K562 (cell line): ENCODE results near the gene STAT6. TPM values are rescaled to one million over a fixed set of nuclear protein-coding genes. Genes with fewer than 3 reads are reported as not detected.

Experiments
- GATAD2B ChIP-seq: fragments of 450-650 bp; IDR thresholded peaks from 2 replicates; pipeline ENCODE4 v1.6.1; 2017; ENCODE audit warnings: mild to moderate bottlenecking, borderline replicate concordance
- HCFC1 ChIP-seq: IDR thresholded peaks from 2 replicates; pipeline ENCODE4 v1.6.1; 2012; ENCODE audit warnings: low read depth, low read length, improper control_type of control experiment
- HDAC1 ChIP-seq, 2 experiments: fragments of 450-650 bp; IDR thresholded peaks; 2 replicates each; pipeline ENCODE4 v1.6.1; 2016 to 2017; ENCODE audit warnings: inconsistent platforms in 1 of 2, mild to moderate bottlenecking in 1 of 2, moderate library complexity in 1 of 2
- ILF3 ChIP-seq: fragments of 450-650 bp; IDR thresholded peaks from 2 replicates; pipeline ENCODE4 v1.6.1; 2018; ENCODE audit warnings: antibody characterized with exemption, mild to moderate bottlenecking, moderate library complexity, borderline replicate concordance
- KHSRP ChIP-seq: fragments of 450-650 bp; IDR thresholded peaks from 2 replicates; pipeline ENCODE4 v1.6.1; 2017
- MED1 ChIP-seq: sonication (generic); formaldehyde crosslinking; IDR thresholded peaks from 2 replicates; pipeline ENCODE4 v1.8.1; 2023; ENCODE audit warnings: missing genetic modification reagents, borderline replicate concordance
- POLR2B ChIP-seq: fragments of 450-650 bp; IDR thresholded peaks from 2 replicates; pipeline ENCODE4 v1.6.1; 2018; ENCODE audit warnings: low read depth; ENCODE audit not compliant: partially characterized antibody
- SIN3A ChIP-seq, 2 experiments: fragments of 150-350 bp in 1 of 2; IDR thresholded peaks; 2 replicates each; pipeline ENCODE4 v1.6.1; 2011 to 2016; ENCODE audit warnings: borderline replicate concordance in 2 of 2, low read depth in 2 of 2, low read length in 2 of 2, mild to moderate bottlenecking in 2 of 2, moderate library complexity in 2 of 2; ENCODE audit not compliant: control insufficient read depth in 1 of 2
- TCFL5 ChIP-seq: fragments of 250-450 bp; sonication (Bioruptor Pico); conservative IDR thresholded peaks from 2 replicates; pipeline ENCODE4 v1.6.1; 2021; ENCODE audit warnings: mild to moderate bottlenecking, moderate library complexity, matching md5 sums
- ZNF408 ChIP-seq: fragments of 250-450 bp; sonication (Bioruptor Pico); IDR thresholded peaks from 2 replicates; pipeline ENCODE4 v1.4.0; 2020; ENCODE audit warnings: low read depth, mild to moderate bottlenecking, moderate library complexity
- ZNF589 ChIP-seq: fragments of 200-800 bp; sonication (Bioruptor generic); IDR thresholded peaks from 2 replicates; pipeline ENCODE4 v1.6.1; 2016; ENCODE audit warnings: low read depth, missing genetic modification characterization, missing compliant biosample characterization
- ZNF77 ChIP-seq: fragments of 250-450 bp; sonication (Bioruptor Pico); IDR thresholded peaks from 2 replicates; pipeline ENCODE4 v1.5.0; 2020
- polyA plus RNA-seq, 8 experiments: library from polyadenylated mRNA; depleted of rRNA in 4 of 8; stranded (reverse) in 5 of 8; unstranded in 3 of 8; fragments of >200 nt; fragmentation: Nextera tagmentation in 2 of 8; fragmentation: Illumina TruSeq in 1 of 8; extraction: Ambion mirVana in 2 of 8; extraction: Trizol in 1 of 8; gene quantifications; 2 replicates each; pipeline versions ENCODE4 v1.2.1 to v1.2.3, GENCODE V29; 2011 to 2014; ENCODE audit warnings: inconsistent platforms in 1 of 8, missing spikeins in 1 of 8
- total RNA-seq, 7 experiments: library from RNA; depleted of rRNA in 6 of 7; stranded (reverse); fragments of >200 nt in 6 of 7; fragmentation: Illumina TruSeq in 2 of 7; extraction: Trizol in 2 of 7; gene quantifications; 2 replicates each; pipeline versions ENCODE4 v1.2.1 to v1.2.3, GENCODE V29; 2011 to 2021; ENCODE audit warnings: low replicate concordance in 1 of 7
- TF ChIP-seq, protein P1 (sequence below): sonication (generic); formaldehyde crosslinking; IDR thresholded peaks from 2 replicates; pipeline ENCODE4 v1.8.0; 2022; ENCODE audit warnings: mild to moderate bottlenecking, missing genetic modification reagents
- TF ChIP-seq, protein P2 (sequence below): fragments of 250-450 bp; sonication (Bioruptor Pico); IDR thresholded peaks from 2 replicates; pipeline ENCODE4 v1.9.0; 2021; ENCODE audit warnings: mild to moderate bottlenecking, inconsistent platforms
- TF ChIP-seq, protein P3 (sequence below): fragments of 450-650 bp; IDR thresholded peaks from 2 replicates; pipeline ENCODE4 v1.6.1; 2017; ENCODE audit warnings: antibody characterized with exemption
- TF ChIP-seq, protein P4 (sequence below): fragments of 450-650 bp; formaldehyde crosslinking; IDR thresholded peaks from 2 replicates; pipeline ENCODE4 v1.4.0; 2020; ENCODE audit warnings: mild to moderate bottlenecking, moderate library complexity
- TF ChIP-seq, protein P5 (sequence below): fragments of 450-650 bp; IDR thresholded peaks from 2 replicates; pipeline ENCODE4 v1.6.1; 2016; ENCODE audit warnings: borderline replicate concordance

The STAT6 gene
- total and polyA plus RNA-seq, 9 of the 15 experiments (the other 6 are each of a cell fraction or from before 2014, with no cell fraction given): 2.4 to 49.5 (median 26.5) TPM

DNA sequence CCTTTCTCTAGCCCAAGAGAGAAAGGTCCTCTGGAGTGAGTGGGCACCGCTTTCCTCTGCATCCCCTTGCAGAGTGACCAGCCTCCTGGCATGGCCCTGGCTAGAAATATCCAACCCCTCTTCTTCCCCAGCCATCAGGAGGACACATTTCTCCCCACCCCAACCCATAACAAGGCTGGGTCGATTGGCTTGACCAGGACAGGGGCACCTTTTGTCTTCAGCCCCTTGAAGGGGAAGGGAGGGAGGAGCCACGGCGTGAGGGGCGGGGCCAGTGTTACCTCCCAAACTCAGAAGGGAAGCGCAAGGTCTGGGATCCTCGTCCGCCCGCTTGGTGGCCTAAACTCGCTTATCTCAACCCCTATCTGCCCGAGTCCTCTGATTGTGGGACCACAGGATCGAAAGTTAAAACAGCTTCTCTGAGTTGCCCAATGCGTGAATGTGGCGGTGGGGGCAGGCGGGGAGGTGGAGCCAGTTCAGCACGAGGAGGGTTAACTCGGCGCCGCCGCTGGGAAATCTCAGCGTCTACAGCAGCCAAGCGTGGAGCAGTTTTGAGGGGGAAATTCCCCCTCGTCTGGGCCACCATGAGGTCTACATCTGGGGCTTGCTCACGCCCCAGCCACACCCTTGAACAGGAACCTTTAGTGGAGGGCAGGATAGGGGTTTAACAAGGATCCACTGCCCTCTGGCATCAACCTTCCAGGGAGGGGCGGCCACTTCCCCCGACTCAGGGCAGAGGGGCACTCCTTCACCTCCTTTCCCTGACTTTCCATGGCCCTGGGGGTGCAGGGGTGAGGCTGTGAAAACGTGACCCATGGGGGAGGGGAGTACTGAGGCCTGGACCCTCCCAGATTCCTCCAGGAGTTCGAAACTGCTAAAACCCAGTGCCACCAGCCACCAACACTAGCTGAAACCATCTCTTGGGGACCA is 795 bp downstream of the STAT6 start (continued):
- TF ChIP-seq, protein P1, sequence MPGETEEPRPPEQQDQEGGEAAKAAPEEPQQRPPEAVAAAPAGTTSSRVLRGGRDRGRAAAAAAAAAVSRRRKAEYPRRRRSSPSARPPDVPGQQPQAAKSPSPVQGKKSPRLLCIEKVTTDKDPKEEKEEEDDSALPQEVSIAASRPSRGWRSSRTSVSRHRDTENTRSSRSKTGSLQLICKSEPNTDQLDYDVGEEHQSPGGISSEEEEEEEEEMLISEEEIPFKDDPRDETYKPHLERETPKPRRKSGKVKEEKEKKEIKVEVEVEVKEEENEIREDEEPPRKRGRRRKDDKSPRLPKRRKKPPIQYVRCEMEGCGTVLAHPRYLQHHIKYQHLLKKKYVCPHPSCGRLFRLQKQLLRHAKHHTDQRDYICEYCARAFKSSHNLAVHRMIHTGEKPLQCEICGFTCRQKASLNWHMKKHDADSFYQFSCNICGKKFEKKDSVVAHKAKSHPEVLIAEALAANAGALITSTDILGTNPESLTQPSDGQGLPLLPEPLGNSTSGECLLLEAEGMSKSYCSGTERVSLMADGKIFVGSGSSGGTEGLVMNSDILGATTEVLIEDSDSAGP (CRISPR knock-in tag): no peak
- TF ChIP-seq HDAC1 (IDR thresholded peaks at IDR 0.05) (0 out of 4 replicates have a peak, but pooled peaks of 1 of the 2 experiments have one; percentile 23), HCFC1 (no peak), ILF3 (no peak), TCFL5 (CRISPR knock-in tag) (no peak), POLR2B (no peak), ZNF589 (CRISPR knock-in tag) (no peak), SIN3A (IDR thresholded peaks at IDR 0.05; ENCODE audit: borderline replicate concordance in 2 of 2, control insufficient read depth in 1 of 2, low read depth in 2 of 2, low read length in 2 of 2) (0 out of 4 replicates have a peak, but pooled peaks of 1 of the 2 experiments have one; percentile 28), KHSRP (no peak), ZNF77 (CRISPR knock-in tag) (no peak), GATAD2B (no peak), MED1 (CRISPR knock-in tag) (no peak), ZNF408 (CRISPR knock-in tag) (no peak)
- TF ChIP-seq, protein P2, sequence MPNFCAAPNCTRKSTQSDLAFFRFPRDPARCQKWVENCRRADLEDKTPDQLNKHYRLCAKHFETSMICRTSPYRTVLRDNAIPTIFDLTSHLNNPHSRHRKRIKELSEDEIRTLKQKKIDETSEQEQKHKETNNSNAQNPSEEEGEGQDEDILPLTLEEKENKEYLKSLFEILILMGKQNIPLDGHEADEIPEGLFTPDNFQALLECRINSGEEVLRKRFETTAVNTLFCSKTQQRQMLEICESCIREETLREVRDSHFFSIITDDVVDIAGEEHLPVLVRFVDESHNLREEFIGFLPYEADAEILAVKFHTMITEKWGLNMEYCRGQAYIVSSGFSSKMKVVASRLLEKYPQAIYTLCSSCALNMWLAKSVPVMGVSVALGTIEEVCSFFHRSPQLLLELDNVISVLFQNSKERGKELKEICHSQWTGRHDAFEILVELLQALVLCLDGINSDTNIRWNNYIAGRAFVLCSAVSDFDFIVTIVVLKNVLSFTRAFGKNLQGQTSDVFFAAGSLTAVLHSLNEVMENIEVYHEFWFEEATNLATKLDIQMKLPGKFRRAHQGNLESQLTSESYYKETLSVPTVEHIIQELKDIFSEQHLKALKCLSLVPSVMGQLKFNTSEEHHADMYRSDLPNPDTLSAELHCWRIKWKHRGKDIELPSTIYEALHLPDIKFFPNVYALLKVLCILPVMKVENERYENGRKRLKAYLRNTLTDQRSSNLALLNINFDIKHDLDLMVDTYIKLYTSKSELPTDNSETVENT (CRISPR knock-in tag): no peak
- TF ChIP-seq, protein P3, sequence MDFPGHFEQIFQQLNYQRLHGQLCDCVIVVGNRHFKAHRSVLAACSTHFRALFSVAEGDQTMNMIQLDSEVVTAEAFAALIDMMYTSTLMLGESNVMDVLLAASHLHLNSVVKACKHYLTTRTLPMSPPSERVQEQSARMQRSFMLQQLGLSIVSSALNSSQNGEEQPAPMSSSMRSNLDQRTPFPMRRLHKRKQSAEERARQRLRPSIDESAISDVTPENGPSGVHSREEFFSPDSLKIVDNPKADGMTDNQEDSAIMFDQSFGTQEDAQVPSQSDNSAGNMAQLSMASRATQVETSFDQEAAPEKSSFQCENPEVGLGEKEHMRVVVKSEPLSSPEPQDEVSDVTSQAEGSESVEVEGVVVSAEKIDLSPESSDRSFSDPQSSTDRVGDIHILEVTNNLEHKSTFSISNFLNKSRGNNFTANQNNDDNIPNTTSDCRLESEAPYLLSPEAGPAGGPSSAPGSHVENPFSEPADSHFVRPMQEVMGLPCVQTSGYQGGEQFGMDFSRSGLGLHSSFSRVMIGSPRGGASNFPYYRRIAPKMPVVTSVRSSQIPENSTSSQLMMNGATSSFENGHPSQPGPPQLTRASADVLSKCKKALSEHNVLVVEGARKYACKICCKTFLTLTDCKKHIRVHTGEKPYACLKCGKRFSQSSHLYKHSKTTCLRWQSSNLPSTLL: no peak
- TF ChIP-seq, protein P4, sequence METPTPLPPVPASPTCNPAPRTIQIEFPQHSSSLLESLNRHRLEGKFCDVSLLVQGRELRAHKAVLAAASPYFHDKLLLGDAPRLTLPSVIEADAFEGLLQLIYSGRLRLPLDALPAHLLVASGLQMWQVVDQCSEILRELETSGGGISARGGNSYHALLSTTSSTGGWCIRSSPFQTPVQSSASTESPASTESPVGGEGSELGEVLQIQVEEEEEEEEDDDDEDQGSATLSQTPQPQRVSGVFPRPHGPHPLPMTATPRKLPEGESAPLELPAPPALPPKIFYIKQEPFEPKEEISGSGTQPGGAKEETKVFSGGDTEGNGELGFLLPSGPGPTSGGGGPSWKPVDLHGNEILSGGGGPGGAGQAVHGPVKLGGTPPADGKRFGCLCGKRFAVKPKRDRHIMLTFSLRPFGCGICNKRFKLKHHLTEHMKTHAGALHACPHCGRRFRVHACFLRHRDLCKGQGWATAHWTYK: no peak
- TF ChIP-seq, protein P5, sequence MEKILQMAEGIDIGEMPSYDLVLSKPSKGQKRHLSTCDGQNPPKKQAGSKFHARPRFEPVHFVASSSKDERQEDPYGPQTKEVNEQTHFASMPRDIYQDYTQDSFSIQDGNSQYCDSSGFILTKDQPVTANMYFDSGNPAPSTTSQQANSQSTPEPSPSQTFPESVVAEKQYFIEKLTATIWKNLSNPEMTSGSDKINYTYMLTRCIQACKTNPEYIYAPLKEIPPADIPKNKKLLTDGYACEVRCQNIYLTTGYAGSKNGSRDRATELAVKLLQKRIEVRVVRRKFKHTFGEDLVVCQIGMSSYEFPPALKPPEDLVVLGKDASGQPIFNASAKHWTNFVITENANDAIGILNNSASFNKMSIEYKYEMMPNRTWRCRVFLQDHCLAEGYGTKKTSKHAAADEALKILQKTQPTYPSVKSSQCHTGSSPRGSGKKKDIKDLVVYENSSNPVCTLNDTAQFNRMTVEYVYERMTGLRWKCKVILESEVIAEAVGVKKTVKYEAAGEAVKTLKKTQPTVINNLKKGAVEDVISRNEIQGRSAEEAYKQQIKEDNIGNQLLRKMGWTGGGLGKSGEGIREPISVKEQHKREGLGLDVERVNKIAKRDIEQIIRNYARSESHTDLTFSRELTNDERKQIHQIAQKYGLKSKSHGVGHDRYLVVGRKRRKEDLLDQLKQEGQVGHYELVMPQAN: no peak
